ENCODE measurements around the gene SNUPN. TPM values are rescaled to one million over a fixed set of nuclear protein-coding genes. Genes with fewer than 3 reads are reported as not detected.

SNUPN gene
- total RNA-seq, 4 donors from 2014 or later = 16.5 to 19.7 (median 18.1) TPM

GRCh38 chr15:75578173-75578947 is 47.2 kb downstream of the SNUPN start:
- DNase-seq (ENCODE audit: low spot score in 2 of 2) = peak in 1 of 2 donors; percentile 87
- WGBS, 2 donors = 1% methylated on average over 35 to 62 of the region's 77 CpGs
- peak overlapping the region; percentile 72 for H3K4me3 ChIP-seq (ENCODE audit: low read depth, poor library complexity, severe bottlenecking)
- no peak for TF ChIP-seq POLR2A (IDR thresholded peaks at IDR 0.05)
- intact Hi-C loops (cut with DNase I; ENCODE audit: low total_unique reads) = no loop called here

- H3K4me3 ChIP-seq (ENCODE audit: low read depth, poor library complexity, severe bottlenecking) = peak overlapping the region; percentile 72
- TF ChIP-seq POLR2A (IDR thresholded peaks at IDR 0.05) (no peak), CTCF (IDR thresholded peaks at IDR 0.05) (no peak)
- 2 to 3% methylated on average over 13 of the region's 13 CpGs for WGBS, 2 donors
- DNase-seq (ENCODE audit: low spot score in 2 of 2) = peak in 1 of 2 donors; percentile 74
- intact Hi-C loops (cut with DNase I; ENCODE audit: low total_unique reads) = no loop called here
Observed at GRCh38 chr15:75577401-75578172, 47.9 kb downstream of the SNUPN start.

GRCh38 chr15:75573648-75574384 is 51.7 kb downstream of the SNUPN start:
- TF ChIP-seq POLR2A (IDR thresholded peaks at IDR 0.05) (no peak), CTCF (IDR thresholded peaks at IDR 0.05) (no peak)
- WGBS, 2 donors = 93 to 96% methylated on average over 5 of the region's 5 CpGs
- no peak for DNase-seq (ENCODE audit: low spot score in 2 of 2)
- intact Hi-C loops (cut with DNase I; ENCODE audit: low total_unique reads) = no loop called here
- no peak overlapping the region for H3K4me3 ChIP-seq (ENCODE audit: low read depth, poor library complexity, severe bottlenecking)

GRCh38 chr15:75570126-75570845 is 55.2 kb downstream of the SNUPN start:
- WGBS, 2 donors = 73 to 76% methylated on average over 8 of the region's 8 CpGs
- H3K4me3 ChIP-seq (ENCODE audit: low read depth, poor library complexity, severe bottlenecking) = no peak overlapping the region
- peak in 1 of 2 donors; percentile 12 for DNase-seq (ENCODE audit: low spot score in 2 of 2)
- intact Hi-C loops (cut with DNase I; ENCODE audit: low total_unique reads) = no loop called here
- TF ChIP-seq CTCF (IDR thresholded peaks at IDR 0.05) = no peak

GRCh38 chr15:75565062-75565970 is 60.2 kb downstream of the SNUPN start:
- DNase-seq (ENCODE audit: low spot score in 2 of 2) = no peak

More at GRCh38 chr15:75565062-75565970, 60.2 kb downstream of the SNUPN start:
- no peak overlapping the region for H3K4me3 ChIP-seq (ENCODE audit: low read depth, poor library complexity, severe bottlenecking)
- intact Hi-C loops (cut with DNase I; ENCODE audit: low total_unique reads) = no loop called here
- 93 to 95% methylated on average over 3 of the region's 3 CpGs for WGBS, 2 donors
- TF ChIP-seq CTCF (IDR thresholded peaks at IDR 0.05) (no peak), POLR2A (IDR thresholded peaks at IDR 0.05) (no peak)
